Activated CD4-positive, alpha-beta T cell treated with anti-CD3 and anti-CD28 coated beads, Interleukin-2, amount 10 ng/mL, durations not matched to agents 7 days and 5 days (primary cell): ENCODE measurements around the gene TMEM91. TPM values are rescaled to one million over a fixed set of nuclear protein-coding genes. Genes with fewer than 3 reads are reported as not detected.

Source experiments
- CTCF ChIA-PET: fragments of 350-600 bp; sonication (Branson Sonifier 250); formaldehyde crosslinking; loops from one replicate; lab custom pipeline; 2021; ENCODE audit warnings: antibody characterized with exemption; lab: Charles Lee
- POLR2A ChIA-PET: fragments of 350-600 bp; sonication (Branson Sonifier 250); formaldehyde crosslinking; loops from one replicate; lab custom pipeline; 2021; ENCODE audit warnings: antibody characterized with exemption; lab: Charles Lee
- DNase-seq: peaks from one replicate; pipeline ENCODE4 v3.0.0-alpha.2; 2020
- H3K27ac Mint-ChIP-seq: one replicate; pipeline ENCODE4 v1.8.0; 2021; ENCODE audit warnings: mild to moderate bottlenecking, moderate library complexity, mixed read lengths
- H3K27me3 Mint-ChIP-seq: one replicate; pipeline ENCODE4 v1.8.0; 2021; ENCODE audit warnings: mixed read lengths
- H3K36me3 Mint-ChIP-seq: one replicate; pipeline ENCODE4 v1.8.0; 2021; ENCODE audit warnings: low read depth, mixed read lengths
- H3K4me1 Mint-ChIP-seq: one replicate; pipeline ENCODE4 v1.8.0; 2021; ENCODE audit warnings: mixed read lengths
- H3K4me3 Mint-ChIP-seq: one replicate; pipeline ENCODE4 v1.8.0; 2021; ENCODE audit warnings: mild to moderate bottlenecking, moderate library complexity, mixed read lengths
- H3K9me3 Mint-ChIP-seq: one replicate; pipeline ENCODE4 v1.8.0; 2021; ENCODE audit warnings: mixed read lengths
- total RNA-seq, 2 experiments: library from RNA; stranded (reverse); gene quantifications; one replicate each; pipeline ENCODE4 v1.2.3, GENCODE V29; 2021

Gene TMEM91
- total RNA-seq, 2 experiments from 2014 or later = 5.4 to 5.6 TPM

DNA sequence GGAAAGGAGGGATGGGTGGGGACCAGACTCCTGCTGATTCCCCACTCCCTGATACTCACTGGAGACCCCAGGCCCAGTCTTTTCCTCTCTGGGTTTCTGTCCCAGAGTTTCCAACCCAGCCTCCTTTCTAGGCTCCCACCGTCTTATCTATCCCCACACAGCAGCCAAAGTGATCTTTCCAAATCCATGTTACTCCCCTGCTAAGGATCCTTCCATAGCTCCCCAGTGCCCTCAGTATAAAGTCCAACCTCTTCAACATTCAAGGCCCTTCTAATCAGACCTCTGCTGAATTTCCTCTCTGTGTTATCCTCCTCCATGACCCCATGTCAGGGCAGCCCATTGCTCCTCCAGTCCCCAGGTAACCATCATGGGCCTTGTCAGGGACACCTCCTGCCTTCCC lies 21.3 kb upstream of the TMEM91 start:
- Mint-ChIP-seq H3K4me3 (peak overlapping the region; percentile 62), H3K9me3 (no peaks in the 10 kb centered on the region), H3K4me1 (peaks cover 61% of the 10 kb centered on the region), H3K36me3 (peaks cover 33% of the 10 kb centered on the region), H3K27me3 (no peaks in the 10 kb centered on the region), H3K27ac (peak overlapping the region; percentile 97)
- ChIA-PET POLR2A (interaction anchor here (0.8 to 1.2 kb wide), 2 partner anchors 9 to 28 kb away, joined by 4 to 5 read pairs; partner anchors contain the start of gene B9D2), CTCF (interaction anchor here (3.1 kb wide), 1 partner anchor 10 kb away, joined by 30 read pairs; the partner anchor contains the start of gene B9D2)
- DNase-seq = no peak

- Mint-ChIP-seq H3K36me3 (peaks cover 33% of the 10 kb centered on the region), H3K4me1 (peaks cover 58% of the 10 kb centered on the region), H3K4me3 (peak overlapping the region; percentile 62), H3K27me3 (no peaks in the 10 kb centered on the region), H3K27ac (peak overlapping the region; percentile 97), H3K9me3 (no peaks in the 10 kb centered on the region)
- POLR2A ChIA-PET = interaction anchor here (0.8 to 1.2 kb wide), 2 partner anchors 8 to 28 kb away, joined by 4 to 5 read pairs; partner anchors contain the start of gene B9D2
- DNase-seq = no peak
- CTCF ChIA-PET = interaction anchor here (0.7 to 3.1 kb wide), 2 partner anchors 9 to 93 kb away, joined by 3 to 30 read pairs; partner anchors contain the start of gene B9D2
Measured at GRCh38 chr19:41355802-41356201, 20.5 kb upstream of the TMEM91 start.

DNA sequence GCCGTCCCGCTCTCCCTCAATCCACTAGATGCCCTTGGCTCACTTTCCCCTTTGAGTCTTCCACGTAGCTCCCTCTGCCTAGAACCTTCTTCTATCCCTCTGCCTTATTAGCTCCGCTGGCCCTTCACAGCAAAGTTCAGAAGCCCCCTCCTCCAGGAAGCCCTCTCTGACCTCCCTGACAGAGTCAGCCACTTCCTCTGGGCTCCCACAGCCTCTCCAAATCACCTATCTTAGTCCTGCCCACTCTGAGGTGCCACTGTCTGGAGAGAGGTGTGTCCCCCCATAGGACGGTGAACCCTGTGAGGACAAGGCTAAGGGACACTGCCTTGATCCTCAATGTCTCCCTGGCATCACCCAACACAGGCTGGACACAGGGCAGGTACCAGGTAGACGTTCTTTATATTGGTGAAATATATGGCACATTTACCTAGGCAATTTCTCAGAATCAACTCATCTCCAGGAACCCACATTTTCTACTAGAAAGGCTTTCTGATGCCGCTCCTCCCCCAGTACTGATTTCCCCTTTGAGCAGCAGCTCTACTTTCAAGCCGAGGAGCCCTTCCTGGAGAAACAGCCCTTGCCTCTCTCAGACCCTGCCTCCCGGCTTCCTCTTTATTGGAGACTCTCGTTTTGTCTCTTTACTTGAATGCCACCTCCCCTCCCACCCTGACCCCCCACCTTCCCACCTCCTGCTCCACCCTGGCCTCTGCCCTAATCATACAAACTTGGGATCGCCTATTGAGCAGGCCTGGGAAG lies 19.2 kb upstream of the TMEM91 start:
- ChIA-PET CTCF (interaction anchor here (0.6 to 3.1 kb wide), 4 partner anchors 8 to 213 kb away, joined by 3 to 30 read pairs (median 4); partner anchors contain the start of gene B9D2), POLR2A (no interaction called here)
- Mint-ChIP-seq H3K27me3 (no peaks in the 10 kb centered on the region), H3K4me1 (peaks cover 56% of the 10 kb centered on the region), H3K9me3 (no peaks in the 10 kb centered on the region), H3K36me3 (peaks cover 25% of the 10 kb centered on the region), H3K27ac (peak overlapping the region; percentile 97), H3K4me3 (peak overlapping the region; percentile 60)
- DNase-seq = peak; percentile 59

- Mint-ChIP-seq H3K4me1 (peaks cover 61% of the 10 kb centered on the region), H3K27me3 (no peaks in the 10 kb centered on the region), H3K4me3 (peak overlapping the region; percentile 60), H3K36me3 (peaks cover 28% of the 10 kb centered on the region), H3K9me3 (no peaks in the 10 kb centered on the region), H3K27ac (peak overlapping the region; percentile 97)
- POLR2A ChIA-PET = interaction anchor here (0.6 kb wide), 1 partner anchor 58 kb away, joined by 3 read pairs; no protein-coding TSS in a partner anchor
- no peak for DNase-seq
- CTCF ChIA-PET = no interaction called here
Measured at GRCh38 chr19:41357746-41358145, 18.6 kb upstream of the TMEM91 start.

GRCh38 chr19:41359741-41360140 lies 16.6 kb upstream of the TMEM91 start:
- Mint-ChIP-seq H3K4me1 (peaks cover 69% of the 10 kb centered on the region), H3K4me3 (no peak overlapping the region), H3K27ac (peak overlapping the region; percentile 71), H3K9me3 (no peaks in the 10 kb centered on the region), H3K27me3 (no peaks in the 10 kb centered on the region), H3K36me3 (peaks cover 28% of the 10 kb centered on the region)
- ChIA-PET CTCF (interaction anchor here (1.9 kb wide), 1 partner anchor 8 kb away, joined by 8 read pairs; no protein-coding TSS in a partner anchor), POLR2A (no interaction called here)
- no peak for DNase-seq

- H3K4me1 Mint-ChIP-seq = peaks cover 54% of the 10 kb centered on the region
- ChIA-PET CTCF (interaction anchor here (0.6 kb wide), 2 partner anchors 118 to 449 kb away, joined by 3 read pairs; no protein-coding TSS in a partner anchor), POLR2A (no interaction called here)
- peak overlapping the region; percentile 95 for H3K4me3 Mint-ChIP-seq
- H3K27me3 Mint-ChIP-seq = no peaks in the 10 kb centered on the region
- H3K36me3 Mint-ChIP-seq = peaks cover 15% of the 10 kb centered on the region
- H3K9me3 Mint-ChIP-seq = no peaks in the 10 kb centered on the region
- peak overlapping the region; percentile 99 for H3K27ac Mint-ChIP-seq
- no peak for DNase-seq
Measured at GRCh38 chr19:41362143-41362847, 14.0 kb upstream of the TMEM91 start.

DNA sequence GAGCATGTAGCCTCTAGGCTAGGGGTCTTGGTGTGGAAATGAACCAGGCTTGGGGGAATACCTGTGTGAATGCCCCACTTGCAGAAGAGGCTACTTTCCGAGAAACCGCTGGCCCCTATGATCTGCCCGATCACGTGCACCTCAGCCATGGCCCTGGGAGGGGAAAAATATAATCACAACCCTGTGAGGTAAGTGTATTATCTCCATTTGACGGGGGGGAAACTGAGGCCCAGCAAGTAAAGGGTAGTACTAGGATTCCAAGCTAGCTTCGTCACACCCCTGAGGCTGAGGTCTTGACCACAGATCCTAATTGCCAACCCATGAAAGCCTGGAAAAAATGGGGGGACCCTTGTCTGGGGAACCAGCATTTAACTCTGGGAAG lies 13.0 kb upstream of the TMEM91 start:
- H3K27ac Mint-ChIP-seq = peak overlapping the region; percentile 99
- no peaks in the 10 kb centered on the region for H3K27me3 Mint-ChIP-seq
- H3K4me3 Mint-ChIP-seq = peak overlapping the region; percentile 95
- H3K9me3 Mint-ChIP-seq = no peaks in the 10 kb centered on the region
- CTCF ChIA-PET = interaction anchor here (1.1 to 4.1 kb wide), 5 partner anchors 8 to 134 kb away, joined by 3 to 31 read pairs (median 4); partner anchors contain the start of gene TGFB1
- H3K4me1 Mint-ChIP-seq = peaks cover 46% of the 10 kb centered on the region
- POLR2A ChIA-PET = interaction anchor here (0.7 to 1.4 kb wide), 2 partner anchors 8 to 10 kb away, joined by 3 to 5 read pairs; no protein-coding TSS in a partner anchor
- H3K36me3 Mint-ChIP-seq = peaks cover 14% of the 10 kb centered on the region
- no peak for DNase-seq

GRCh38 chr19:41363753-41364523 lies 12.4 kb upstream of the TMEM91 start, which contains the start of gene B9D2:
Gene B9D2, minus strand, starts transcription at chr19:41364149. Its CDS starts 630 bp downstream, at chr19:41363519.
- POLR2A ChIA-PET = interaction anchor here (0.7 to 1.4 kb wide), 3 partner anchors 8 to 34 kb away, joined by 3 to 5 read pairs (median 4); no protein-coding TSS in a partner anchor
- peak; percentile 99 for DNase-seq
- no peaks in the 10 kb centered on the region for H3K27me3 Mint-ChIP-seq
- peak within 1 kb of the TSS; percentile 95 for H3K4me3 Mint-ChIP-seq
- peaks cover 14% of the 10 kb centered on the region for H3K36me3 Mint-ChIP-seq
- H3K27ac Mint-ChIP-seq = peak within 1 kb of the TSS; percentile 99
- no peaks in the 10 kb centered on the region for H3K9me3 Mint-ChIP-seq
- CTCF ChIA-PET = interaction anchor here (0.7 to 4.1 kb wide), 9 partner anchors 8 to 135 kb away, joined by 3 to 31 read pairs (median 4); partner anchors contain the start of gene TGFB1
- peaks cover 41% of the 10 kb centered on the region for H3K4me1 Mint-ChIP-seq

- no peak for DNase-seq
- peak overlapping the region; percentile 95 for H3K4me3 Mint-ChIP-seq
- peaks cover 36% of the 10 kb centered on the region for H3K4me1 Mint-ChIP-seq
- H3K9me3 Mint-ChIP-seq = no peaks in the 10 kb centered on the region
- no peaks in the 10 kb centered on the region for H3K27me3 Mint-ChIP-seq
- peak overlapping the region; percentile 99 for H3K27ac Mint-ChIP-seq
- peaks cover 12% of the 10 kb centered on the region for H3K36me3 Mint-ChIP-seq
- POLR2A ChIA-PET = interaction anchor here (0.7 to 1.4 kb wide), 3 partner anchors 9 to 38 kb away, joined by 3 to 5 read pairs (median 4); no protein-coding TSS in a partner anchor
- CTCF ChIA-PET = interaction anchor here (0.6 to 4.1 kb wide), 12 partner anchors 9 to 136 kb away, joined by 3 to 31 read pairs (median 4); partner anchors contain the start of genes HNRNPUL1 and TGFB1
Measured at GRCh38 chr19:41364524-41365391, 11.6 kb upstream of the TMEM91 start.

DNA sequence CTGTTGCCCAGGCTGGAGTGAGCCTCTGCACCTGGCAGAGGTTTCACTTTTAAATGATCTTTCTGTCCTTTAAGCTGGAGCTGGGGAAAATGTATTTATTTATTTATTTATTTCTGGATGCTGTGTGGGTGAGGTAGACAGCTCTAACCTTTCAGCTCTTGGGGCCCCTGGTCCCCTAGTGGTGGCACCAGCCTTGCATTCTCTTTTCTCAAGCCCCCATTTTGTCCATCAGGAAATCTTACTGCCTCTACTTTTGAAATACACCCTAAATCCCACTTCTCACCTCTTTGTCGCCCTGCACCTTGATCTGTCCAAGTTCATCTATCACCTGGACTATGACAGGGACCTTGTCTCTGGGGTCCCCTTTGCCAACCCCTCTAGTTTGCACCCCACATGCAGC lies 10.2 kb upstream of the TMEM91 start:
- POLR2A ChIA-PET = no interaction called here
- peak overlapping the region; percentile 57 for H3K27ac Mint-ChIP-seq
- peaks cover 32% of the 10 kb centered on the region for H3K4me1 Mint-ChIP-seq
- H3K36me3 Mint-ChIP-seq = peaks cover 7% of the 10 kb centered on the region
- no peak overlapping the region for H3K4me3 Mint-ChIP-seq
- no peaks in the 10 kb centered on the region for H3K9me3 Mint-ChIP-seq
- CTCF ChIA-PET = interaction anchor here (0.5 to 4.1 kb wide), 8 partner anchors 10 to 102 kb away, joined by 3 to 31 read pairs (median 3); partner anchors contain the start of genes HNRNPUL1 and TGFB1
- H3K27me3 Mint-ChIP-seq = no peaks in the 10 kb centered on the region
- no peak for DNase-seq
